PC-9 (cell line): ENCODE measurements around the gene GSTM1.
"Not testable (repeated sequence)": the region's sequence is repeated elsewhere in the genome, so short reads cannot be mapped to it uniquely, and the experiment has no call there.

Experiments used
- EZH2 ChIP-seq: fragments of 200-600 bp; sonication (generic); IDR thresholded peaks from 2 replicates; pipeline ENCODE4 v1.8.0; 2017; ENCODE audit warnings: antibody characterized with exemption, low read depth
- TF ChIP-seq, protein P1 (sequence below): fragments of 200-600 bp; sonication (generic); conservative IDR thresholded peaks from 2 replicates; pipeline ENCODE4 v1.6.1; 2017; ENCODE audit warnings: mixed run types, antibody characterized with exemption, mild to moderate bottlenecking, moderate library complexity

DNA sequence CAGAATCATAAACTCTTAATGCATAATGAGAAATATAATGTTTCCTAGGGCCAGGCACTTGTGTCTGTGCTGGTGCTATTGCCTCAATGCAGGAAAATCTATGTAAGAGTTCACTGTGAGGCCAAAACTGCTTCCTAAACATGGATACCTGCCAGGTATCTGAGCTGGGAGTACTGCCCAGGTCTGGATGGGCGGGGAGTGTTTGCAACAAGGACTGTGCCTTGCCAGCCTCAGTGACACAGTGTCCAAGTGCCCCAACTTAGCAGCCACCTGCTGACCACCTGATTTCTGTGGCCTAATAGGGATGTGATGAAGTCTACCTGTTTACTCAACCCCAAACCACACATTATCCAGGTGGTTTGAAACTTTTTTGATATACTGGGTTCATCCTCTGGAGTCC, 2.2 kb upstream of the GSTM1 start:
- TF ChIP-seq, protein P1, sequence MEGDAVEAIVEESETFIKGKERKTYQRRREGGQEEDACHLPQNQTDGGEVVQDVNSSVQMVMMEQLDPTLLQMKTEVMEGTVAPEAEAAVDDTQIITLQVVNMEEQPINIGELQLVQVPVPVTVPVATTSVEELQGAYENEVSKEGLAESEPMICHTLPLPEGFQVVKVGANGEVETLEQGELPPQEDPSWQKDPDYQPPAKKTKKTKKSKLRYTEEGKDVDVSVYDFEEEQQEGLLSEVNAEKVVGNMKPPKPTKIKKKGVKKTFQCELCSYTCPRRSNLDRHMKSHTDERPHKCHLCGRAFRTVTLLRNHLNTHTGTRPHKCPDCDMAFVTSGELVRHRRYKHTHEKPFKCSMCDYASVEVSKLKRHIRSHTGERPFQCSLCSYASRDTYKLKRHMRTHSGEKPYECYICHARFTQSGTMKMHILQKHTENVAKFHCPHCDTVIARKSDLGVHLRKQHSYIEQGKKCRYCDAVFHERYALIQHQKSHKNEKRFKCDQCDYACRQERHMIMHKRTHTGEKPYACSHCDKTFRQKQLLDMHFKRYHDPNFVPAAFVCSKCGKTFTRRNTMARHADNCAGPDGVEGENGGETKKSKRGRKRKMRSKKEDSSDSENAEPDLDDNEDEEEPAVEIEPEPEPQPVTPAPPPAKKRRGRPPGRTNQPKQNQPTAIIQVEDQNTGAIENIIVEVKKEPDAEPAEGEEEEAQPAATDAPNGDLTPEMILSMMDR, result not testable (repeated sequence)
- TF ChIP-seq EZH2, result not testable (repeated sequence)
